GM12878 (cell line): Measurements from ENCODE around the gene KDM2A. TPM values are rescaled to one million over a fixed set of nuclear protein-coding genes. Genes with fewer than 3 reads are reported as not detected.

ENCODE experiments used
- BCL3 ChIP-seq: IDR thresholded peaks from 2 replicates; pipeline ENCODE4 v1.6.1; 2011; ENCODE audit warnings: borderline replicate concordance, low read depth, mild to moderate bottlenecking, moderate library complexity, low read length; ENCODE audit not compliant: insufficient read depth, poor library complexity, severe bottlenecking
- BRCA1 ChIP-seq: IDR thresholded peaks from 2 replicates; pipeline ENCODE4 v1.6.1; 2011; ENCODE audit warnings: low read depth, low read length, improper control_type of control experiment
- CEBPZ ChIP-seq: fragments of 150-350 bp; IDR thresholded peaks from 2 replicates; pipeline ENCODE4 v1.6.1; 2016; ENCODE audit warnings: low read depth, low read length
- FOXK2 ChIP-seq: fragments of 450-650 bp; IDR thresholded peaks from 2 replicates; pipeline ENCODE4 v1.6.1; 2017; ENCODE audit warnings: mild to moderate bottlenecking, moderate library complexity
- HDAC2 ChIP-seq: fragments of 200-600 bp; sonication (generic); IDR thresholded peaks from 2 replicates; pipeline ENCODE4 v1.6.1; 2017
- HDGF ChIP-seq: fragments of 450-650 bp; IDR thresholded peaks from 2 replicates; pipeline ENCODE4 v1.6.1; 2016; ENCODE audit warnings: antibody characterized with exemption
- IRF3 ChIP-seq: fragments of 450-650 bp; IDR thresholded peaks from 2 replicates; pipeline ENCODE4 v1.6.1; 2014; ENCODE audit warnings: mild to moderate bottlenecking
- KAT2A ChIP-seq: conservative IDR thresholded peaks from 2 replicates; pipeline ENCODE4 v1.6.1; 2011; ENCODE audit warnings: low read depth, low read length; ENCODE audit not compliant: control insufficient read depth
- KDM1A ChIP-seq: fragments of 200-600 bp; sonication (generic); IDR thresholded peaks from 2 replicates; pipeline ENCODE4 v1.6.1; 2016; ENCODE audit warnings: borderline replicate concordance
- MXI1 ChIP-seq: fragments of 150-350 bp; IDR thresholded peaks from 2 replicates; pipeline ENCODE4 v1.6.1; 2011; ENCODE audit warnings: low read depth, mild to moderate bottlenecking, inconsistent platforms, low read length, improper control_type of control experiment
- MYB ChIP-seq: fragments of 150-350 bp; IDR thresholded peaks from 2 replicates; pipeline ENCODE4 v1.6.1; 2014; ENCODE audit warnings: mild to moderate bottlenecking, low read depth, low read length, borderline replicate concordance
- NBN ChIP-seq: fragments of 450-650 bp; IDR thresholded peaks from 2 replicates; pipeline ENCODE4 v1.6.1; 2016
- POLR2AphosphoS2 ChIP-seq: IDR thresholded peaks from 2 replicates; pipeline ENCODE4 v1.6.1; 2011; ENCODE audit warnings: low read depth, mild to moderate bottlenecking, low read length, improper control_type of control experiment, moderate library complexity
- RAD21 ChIP-seq: IDR thresholded peaks from 2 replicates; pipeline ENCODE4 v1.6.1; 2011; ENCODE audit warnings: mild to moderate bottlenecking, low read depth, low read length, moderate library complexity; ENCODE audit not compliant: insufficient read depth
- SPI1 ChIP-seq: IDR thresholded peaks from 2 replicates; pipeline ENCODE4 v1.6.1; 2011; ENCODE audit warnings: low read depth, mild to moderate bottlenecking, low read length, moderate library complexity, borderline replicate concordance; ENCODE audit not compliant: insufficient read depth
- STAT1 ChIP-seq: fragments of 450-650 bp; conservative IDR thresholded peaks from 2 replicates; pipeline ENCODE4 v1.6.1; 2014; ENCODE audit warnings: antibody characterized with exemption, mild to moderate bottlenecking
- TCF3 ChIP-seq: IDR thresholded peaks from 2 replicates; pipeline ENCODE4 v1.6.1; 2012; ENCODE audit warnings: low read depth, mild to moderate bottlenecking, low read length, borderline replicate concordance; ENCODE audit not compliant: insufficient read depth
- ZBTB4 ChIP-seq: fragments of 450-650 bp; formaldehyde crosslinking; IDR thresholded peaks from 2 replicates; pipeline ENCODE4 v1.4.0; 2022; ENCODE audit warnings: mild to moderate bottlenecking, moderate library complexity
- polyA plus RNA-seq, 11 experiments: library from polyadenylated mRNA; depleted of rRNA in 4 of 11; unstranded in 6 of 11; stranded (reverse) in 5 of 11; fragments of >200 nt; fragmentation: Nextera tagmentation in 4 of 11; fragmentation: Illumina TruSeq in 1 of 11; extraction: Ambion mirVana in 4 of 11; extraction: Trizol in 1 of 11; gene quantifications; 1 replicate in 1 of 11; 2 replicates in 10 of 11; pipeline versions ENCODE4 v1.2.1 to v1.2.3, GENCODE V29; 2011 to 2016; ENCODE audit warnings: inconsistent platforms in 2 of 11, missing spikeins in 2 of 11, low read depth in 1 of 11
- total RNA-seq, 4 experiments: library from RNA; depleted of rRNA in 3 of 4; stranded (reverse); fragments of >200 nt in 3 of 4; fragmentation: Illumina TruSeq in 1 of 4; extraction: Trizol in 1 of 4; gene quantifications; 2 replicates each; pipeline versions ENCODE4 v1.2.1 to v1.2.3, GENCODE V29; 2013 to 2021

KDM2A gene
- total and polyA plus RNA-seq, 10 of the 15 experiments (the other 5 are each of a cell fraction or from before 2014, with no cell fraction given), result 10.5 to 69.3 (median 41.6) TPM

- peak; percentile 62 for TF ChIP-seq BCL3
- peak; percentile 72 for TF ChIP-seq TCF3
- TF ChIP-seq STAT1, result no peak
- TF ChIP-seq KAT2A, result no peak
- TF ChIP-seq HDGF, result peak; percentile 91
- TF ChIP-seq NBN, result 0 out of 2 replicates have a peak, but pooled peaks have one; percentile 36
- TF ChIP-seq ZBTB4 (CRISPR knock-in tag), result no peak
- TF ChIP-seq POLR2AphosphoS2, result peak; percentile 90
- 0 out of 2 replicates have a peak, but pooled peaks have one; percentile 11 for TF ChIP-seq RAD21
- TF ChIP-seq MXI1, result peak; percentile 98
- TF ChIP-seq SPI1, result no peak
- TF ChIP-seq FOXK2, result no peak
- no peak for TF ChIP-seq CEBPZ
- TF ChIP-seq MYB, result no peak
- no peak for TF ChIP-seq IRF3
- TF ChIP-seq KDM1A, result no peak
- no peak for TF ChIP-seq BRCA1
- TF ChIP-seq HDAC2, result no peak
These were observed 120.9 kb downstream of the KDM2A start (continued) for GRCh38 chr11:67239783-67240575.
